K562 (cell line): ENCODE results near the gene SRSF6. TPM values are rescaled to one million over a fixed set of nuclear protein-coding genes. Genes with fewer than 3 reads are reported as not detected.

Experiments used
- C11orf30 ChIP-seq: fragments of 450-650 bp; IDR thresholded peaks from 2 replicates; pipeline ENCODE4 v1.6.1; 2016; ENCODE audit warnings: low read depth, mild to moderate bottlenecking
- CBX2 ChIP-seq: fragments of 200-600 bp; sonication (generic); IDR thresholded peaks from one replicate; pipeline ENCODE4 v1.6.1; 2012; ENCODE audit warnings: mild to moderate bottlenecking, low read length, inconsistent platforms; ENCODE audit not compliant: insufficient read depth, poor library complexity, severe bottlenecking
- DPF2 ChIP-seq: fragments of 450-650 bp; IDR thresholded peaks from 2 replicates; pipeline ENCODE4 v1.6.1; 2016
- EZH2 ChIP-seq: IDR thresholded peaks from 2 replicates; pipeline ENCODE4 v1.6.1; 2012; ENCODE audit warnings: low read depth, mild to moderate bottlenecking, inconsistent platforms, low read length, borderline replicate concordance
- FOXO4 ChIP-seq: fragments of 450-650 bp; formaldehyde crosslinking; IDR thresholded peaks from 2 replicates; pipeline ENCODE4 v1.4.0; 2020; ENCODE audit warnings: mild to moderate bottlenecking, moderate library complexity
- GATAD2B ChIP-seq: fragments of 450-650 bp; IDR thresholded peaks from 2 replicates; pipeline ENCODE4 v1.6.1; 2017; ENCODE audit warnings: mild to moderate bottlenecking, borderline replicate concordance
- HDAC6 ChIP-seq: IDR thresholded peaks from 2 replicates; pipeline ENCODE4 v1.6.1; 2012; ENCODE audit warnings: low read depth, mild to moderate bottlenecking, control low read depth, inconsistent platforms, low read length, moderate library complexity
- KAT8 ChIP-seq: fragments of 450-650 bp; IDR thresholded peaks from 2 replicates; pipeline ENCODE4 v1.6.1; 2016; ENCODE audit warnings: low read depth, mild to moderate bottlenecking
- KDM2B ChIP-seq: fragments of 250-450 bp; sonication (Bioruptor Pico); IDR thresholded peaks from 2 replicates; pipeline ENCODE4 v1.8.0; 2021; ENCODE audit warnings: mild to moderate bottlenecking, moderate library complexity
- KDM5B ChIP-seq: fragments of 200-600 bp; sonication (generic); IDR thresholded peaks from 2 replicates; pipeline ENCODE4 v1.6.1; 2012; ENCODE audit warnings: low read depth, mild to moderate bottlenecking, moderate library complexity, low read length, control low read depth, inconsistent platforms; ENCODE audit not compliant: insufficient replicate concordance
- L3MBTL2 ChIP-seq: fragments of 450-650 bp; IDR thresholded peaks from 2 replicates; pipeline ENCODE4 v1.6.1; 2016; ENCODE audit warnings: mild to moderate bottlenecking, moderate library complexity
- SRSF1 ChIP-seq: fragments of 200-400 bp; formaldehyde crosslinking; IDR thresholded peaks from 2 replicates; pipeline ENCODE4 v1.6.1; 2017; ENCODE audit warnings: mild to moderate bottlenecking, low read depth, low read length, moderate library complexity
- SUPT5H ChIP-seq: fragments of 450-650 bp; IDR thresholded peaks from 2 replicates; pipeline ENCODE4 v1.6.1; 2016
- TCFL5 ChIP-seq: fragments of 250-450 bp; sonication (Bioruptor Pico); conservative IDR thresholded peaks from 2 replicates; pipeline ENCODE4 v1.6.1; 2021; ENCODE audit warnings: mild to moderate bottlenecking, moderate library complexity, matching md5 sums
- TGIF2 ChIP-seq: sonication (generic); formaldehyde crosslinking; IDR thresholded peaks from 2 replicates; pipeline ENCODE4 v1.8.1; 2022; ENCODE audit warnings: mild to moderate bottlenecking, missing genetic modification reagents, moderate library complexity
- ZKSCAN8 ChIP-seq: fragments of 200-800 bp; sonication (Bioruptor generic); IDR thresholded peaks from 2 replicates; pipeline ENCODE4 v1.6.1; 2016; ENCODE audit warnings: missing genetic modification characterization, missing compliant biosample characterization
- ZNF408 ChIP-seq: fragments of 250-450 bp; sonication (Bioruptor Pico); IDR thresholded peaks from 2 replicates; pipeline ENCODE4 v1.4.0; 2020; ENCODE audit warnings: low read depth, mild to moderate bottlenecking, moderate library complexity
- ZNF589 ChIP-seq: fragments of 200-800 bp; sonication (Bioruptor generic); IDR thresholded peaks from 2 replicates; pipeline ENCODE4 v1.6.1; 2016; ENCODE audit warnings: low read depth, missing genetic modification characterization, missing compliant biosample characterization
- ZNF696 ChIP-seq: fragments of 250-450 bp; sonication (Bioruptor Pico); conservative IDR thresholded peaks from 2 replicates; pipeline ENCODE4 v1.4.0; 2020; ENCODE audit warnings: mild to moderate bottlenecking, moderate library complexity
- polyA plus RNA-seq, 8 experiments: library from polyadenylated mRNA; depleted of rRNA in 4 of 8; stranded (reverse) in 5 of 8; unstranded in 3 of 8; fragments of >200 nt; fragmentation: Nextera tagmentation in 2 of 8; fragmentation: Illumina TruSeq in 1 of 8; extraction: Ambion mirVana in 2 of 8; extraction: Trizol in 1 of 8; gene quantifications; 2 replicates each; pipeline versions ENCODE4 v1.2.1 to v1.2.3, GENCODE V29; 2011 to 2014; ENCODE audit warnings: inconsistent platforms in 1 of 8, missing spikeins in 1 of 8
- total RNA-seq, 7 experiments: library from RNA; depleted of rRNA in 6 of 7; stranded (reverse); fragments of >200 nt in 6 of 7; fragmentation: Illumina TruSeq in 2 of 7; extraction: Trizol in 2 of 7; gene quantifications; 2 replicates each; pipeline versions ENCODE4 v1.2.1 to v1.2.3, GENCODE V29; 2011 to 2021; ENCODE audit warnings: low replicate concordance in 1 of 7
- TF ChIP-seq, protein P1 (sequence below): fragments of 250-450 bp; sonication (Bioruptor Pico); IDR thresholded peaks from 2 replicates; pipeline ENCODE4 v1.4.0; 2020; ENCODE audit warnings: mild to moderate bottlenecking
- TF ChIP-seq, protein P2 (sequence below): fragments of 250-450 bp; sonication (Bioruptor Pico); IDR thresholded peaks from 2 replicates; pipeline ENCODE4 v1.5.0; 2021
- TF ChIP-seq, protein P3 (sequence below): fragments of 250-450 bp; sonication (Bioruptor Pico); IDR thresholded peaks from 2 replicates; pipeline ENCODE4 v1.4.0; 2020
- TF ChIP-seq, protein P4 (sequence below): fragments of 250-450 bp; sonication (Bioruptor Pico); IDR thresholded peaks from 2 replicates; pipeline ENCODE4 v1.9.0; 2021; ENCODE audit warnings: mild to moderate bottlenecking

Gene SRSF6
- total and polyA plus RNA-seq, 9 of the 15 experiments (the other 6 are each of a cell fraction or from before 2014, with no cell fraction given): 52.4 to 165 (median 117) TPM

- TF ChIP-seq, protein P1, sequence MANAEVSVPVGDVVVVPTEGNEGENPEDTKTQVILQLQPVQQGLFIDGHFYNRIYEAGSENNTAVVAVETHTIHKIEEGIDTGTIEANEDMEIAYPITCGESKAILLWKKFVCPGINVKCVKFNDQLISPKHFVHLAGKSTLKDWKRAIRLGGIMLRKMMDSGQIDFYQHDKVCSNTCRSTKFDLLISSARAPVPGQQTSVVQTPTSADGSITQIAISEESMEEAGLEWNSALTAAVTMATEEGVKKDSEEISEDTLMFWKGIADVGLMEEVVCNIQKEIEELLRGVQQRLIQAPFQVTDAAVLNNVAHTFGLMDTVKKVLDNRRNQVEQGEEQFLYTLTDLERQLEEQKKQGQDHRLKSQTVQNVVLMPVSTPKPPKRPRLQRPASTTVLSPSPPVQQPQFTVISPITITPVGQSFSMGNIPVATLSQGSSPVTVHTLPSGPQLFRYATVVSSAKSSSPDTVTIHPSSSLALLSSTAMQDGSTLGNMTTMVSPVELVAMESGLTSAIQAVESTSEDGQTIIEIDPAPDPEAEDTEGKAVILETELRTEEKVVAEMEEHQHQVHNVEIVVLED: peak; percentile 97
- TF ChIP-seq ZNF589 (CRISPR knock-in tag) (peak; percentile 98), L3MBTL2 (peak; percentile 96), KDM2B (peak; percentile 61; the same call in 1 of the 2 replicates), TCFL5 (CRISPR knock-in tag) (no peak), KAT8 (no peak), KDM5B (peak; percentile 98), FOXO4 (no peak), SRSF1 (0 out of 2 replicates have a peak, but pooled peaks have one; percentile 67), ZKSCAN8 (CRISPR knock-in tag) (peak; percentile 87; the same call in 1 of the 2 replicates), DPF2 (no peak), ZNF696 (no peak), ZNF408 (CRISPR knock-in tag) (no peak), HDAC6 (no peak), TGIF2 (CRISPR knock-in tag) (peak; percentile 97), SUPT5H (peak; percentile 99), CBX2 (no peak), EZH2 (no peak), GATAD2B (no peak), C11orf30 (no peak)
- TF ChIP-seq, protein P2, sequence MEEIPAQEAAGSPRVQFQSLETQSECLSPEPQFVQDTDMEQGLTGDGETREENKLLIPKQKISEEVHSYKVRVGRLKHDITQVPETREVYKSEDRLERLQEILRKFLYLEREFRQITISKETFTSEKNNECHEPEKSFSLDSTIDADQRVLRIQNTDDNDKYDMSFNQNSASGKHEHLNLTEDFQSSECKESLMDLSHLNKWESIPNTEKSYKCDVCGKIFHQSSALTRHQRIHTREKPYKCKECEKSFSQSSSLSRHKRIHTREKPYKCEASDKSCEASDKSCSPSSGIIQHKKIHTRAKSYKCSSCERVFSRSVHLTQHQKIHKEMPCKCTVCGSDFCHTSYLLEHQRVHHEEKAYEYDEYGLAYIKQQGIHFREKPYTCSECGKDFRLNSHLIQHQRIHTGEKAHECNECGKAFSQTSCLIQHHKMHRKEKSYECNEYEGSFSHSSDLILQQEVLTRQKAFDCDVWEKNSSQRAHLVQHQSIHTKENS (CRISPR knock-in tag): 0 out of 2 replicates have a peak, but pooled peaks have one; percentile 53
- TF ChIP-seq, protein P3, sequence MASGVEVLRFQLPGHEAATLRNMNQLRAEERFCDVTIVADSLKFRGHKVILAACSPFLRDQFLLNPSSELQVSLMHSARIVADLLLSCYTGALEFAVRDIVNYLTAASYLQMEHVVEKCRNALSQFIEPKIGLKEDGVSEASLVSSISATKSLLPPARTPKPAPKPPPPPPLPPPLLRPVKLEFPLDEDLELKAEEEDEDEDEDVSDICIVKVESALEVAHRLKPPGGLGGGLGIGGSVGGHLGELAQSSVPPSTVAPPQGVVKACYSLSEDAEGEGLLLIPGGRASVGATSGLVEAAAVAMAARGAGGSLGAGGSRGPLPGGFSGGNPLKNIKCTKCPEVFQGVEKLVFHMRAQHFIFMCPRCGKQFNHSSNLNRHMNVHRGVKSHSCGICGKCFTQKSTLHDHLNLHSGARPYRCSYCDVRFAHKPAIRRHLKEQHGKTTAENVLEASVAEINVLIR (CRISPR knock-in tag): peak; percentile 43; the same call in 1 of the 2 replicates
- TF ChIP-seq, protein P4, sequence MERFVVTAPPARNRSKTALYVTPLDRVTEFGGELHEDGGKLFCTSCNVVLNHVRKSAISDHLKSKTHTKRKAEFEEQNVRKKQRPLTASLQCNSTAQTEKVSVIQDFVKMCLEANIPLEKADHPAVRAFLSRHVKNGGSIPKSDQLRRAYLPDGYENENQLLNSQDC (CRISPR knock-in tag): 0 out of 2 replicates have a peak, but pooled peaks have one; percentile 35
Observed at GRCh38 chr20:43457640-43458421, at the start of gene SRSF6 (continued).
